GM18517 (cell line): Measurements from ENCODE around the gene SELENOT.

Experiments used
- ATAC-seq: cut with Tn5 transposase; IDR thresholded peaks from one replicate; pipeline ENCODE4 v1.9.1; 2021; ENCODE audit warnings: mild to moderate bottlenecking, moderate library complexity; ENCODE audit not compliant: unreplicated experiment

The SELENOT gene

DNA sequence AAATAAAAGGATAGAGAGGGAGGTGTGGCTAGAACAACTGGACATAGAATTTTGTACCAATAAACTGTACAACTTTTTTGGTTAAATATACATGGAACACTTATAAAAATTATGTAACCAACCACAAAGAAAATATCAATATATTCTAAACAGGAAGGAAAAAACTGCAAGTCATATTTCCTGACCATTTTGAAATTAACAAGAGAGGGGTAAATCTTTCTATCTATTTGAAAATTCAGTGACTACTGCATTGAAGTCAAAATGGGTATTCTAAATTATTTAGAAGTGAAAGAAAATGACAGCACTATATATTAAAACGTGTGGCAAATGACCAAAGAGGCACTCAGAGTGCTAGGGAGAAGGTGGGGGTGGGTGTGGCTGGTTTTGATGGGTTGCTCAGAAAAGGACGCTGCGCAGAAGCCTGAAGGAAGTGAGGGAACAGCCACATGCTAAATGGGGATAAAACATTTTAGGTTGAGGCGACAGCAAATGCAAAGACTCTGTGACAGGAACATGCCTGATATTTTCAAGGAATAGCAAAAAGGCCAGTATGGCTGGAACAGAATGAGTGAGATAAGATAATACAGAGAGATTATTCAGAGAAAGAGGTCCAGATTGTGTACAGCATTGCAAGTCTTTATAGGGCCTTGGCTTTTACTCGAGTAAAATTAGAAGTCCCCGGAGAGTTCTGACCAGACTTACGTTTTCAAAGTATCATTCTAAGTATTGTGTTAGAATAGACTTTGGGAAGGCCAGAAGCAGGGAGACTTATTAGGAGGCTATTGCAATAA lies 59.5 kb downstream of the SELENOT start:
- no peak for ATAC-seq

DNA sequence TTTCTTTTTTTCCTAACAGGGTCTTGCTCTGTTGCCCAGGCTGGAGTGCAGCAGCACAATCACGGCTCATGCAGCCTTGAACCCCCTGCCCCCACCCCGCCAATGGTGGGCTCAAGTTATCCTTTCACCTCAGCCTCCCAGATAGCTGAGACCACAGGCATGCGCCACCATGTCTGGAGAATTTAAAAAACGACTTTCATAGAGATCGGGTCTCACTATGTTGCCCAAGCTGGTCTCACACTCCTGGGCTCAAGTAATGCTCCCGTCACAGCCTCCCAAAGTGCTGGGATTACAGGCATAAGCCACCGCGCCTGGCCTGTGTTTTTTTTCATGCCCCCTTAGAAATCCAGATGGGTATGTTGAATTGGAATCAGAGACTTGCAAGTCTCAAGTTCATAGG lies 60.3 kb downstream of the SELENOT start:
- ATAC-seq = no peak

GRCh38 chr3:150666167-150666566 lies 63.0 kb downstream of the SELENOT start:
- no peak for ATAC-seq

DNA sequence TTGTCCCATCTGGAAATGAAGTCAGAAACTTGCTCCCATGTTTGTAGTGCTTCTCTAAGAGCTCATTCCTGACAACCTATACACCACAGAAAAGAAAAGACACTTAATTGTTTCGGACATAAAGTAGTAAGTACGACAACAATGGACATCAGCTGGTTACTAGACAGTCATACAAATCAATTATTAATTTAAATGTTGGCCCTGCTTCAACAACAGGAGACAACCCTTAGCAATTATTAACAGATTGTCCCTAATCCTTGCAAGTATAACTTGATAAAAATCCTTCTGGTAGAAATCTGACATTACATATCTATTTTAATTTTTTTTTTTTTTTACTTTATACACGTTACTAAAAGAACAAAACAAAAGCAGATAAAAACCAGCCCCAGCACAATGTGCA lies 70.8 kb downstream of the SELENOT start:
- ATAC-seq = no peak

DNA sequence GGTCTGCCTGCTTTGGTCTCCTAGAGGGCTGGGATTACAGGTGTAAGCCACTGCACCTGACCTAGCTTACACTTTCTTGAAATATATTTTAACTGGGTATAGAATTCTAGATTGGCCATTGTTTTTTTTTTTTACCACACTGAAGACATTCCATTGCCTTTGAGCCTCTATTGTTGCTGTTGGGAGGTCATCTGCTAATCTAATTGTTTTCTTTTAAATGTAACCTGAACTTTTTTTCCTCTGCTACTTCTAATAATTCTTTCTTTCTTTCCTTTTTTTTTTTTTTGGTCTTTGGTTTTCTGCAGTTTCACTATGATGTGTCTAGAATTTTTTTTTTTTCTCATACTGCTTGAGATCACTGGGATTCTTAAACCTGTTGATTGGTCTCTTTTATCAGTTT lies 72.5 kb downstream of the SELENOT start:
- ATAC-seq = no peak
